HL-60/S4 (cell line): ENCODE measurements around the gene PIK3CG.
"Not testable (repeated sequence)": the region's sequence is repeated elsewhere in the genome, so short reads cannot be mapped to it uniquely, and the experiment has no call there.

Source experiments
- in situ Hi-C: fragments of 300-500 bp; cut with MboI; formaldehyde crosslinking; loops from 2 replicates; pipeline ENCODE4 v1.14.3; 2022; ENCODE audit warnings: low sequenced_read_pairs

Gene PIK3CG

DNA sequence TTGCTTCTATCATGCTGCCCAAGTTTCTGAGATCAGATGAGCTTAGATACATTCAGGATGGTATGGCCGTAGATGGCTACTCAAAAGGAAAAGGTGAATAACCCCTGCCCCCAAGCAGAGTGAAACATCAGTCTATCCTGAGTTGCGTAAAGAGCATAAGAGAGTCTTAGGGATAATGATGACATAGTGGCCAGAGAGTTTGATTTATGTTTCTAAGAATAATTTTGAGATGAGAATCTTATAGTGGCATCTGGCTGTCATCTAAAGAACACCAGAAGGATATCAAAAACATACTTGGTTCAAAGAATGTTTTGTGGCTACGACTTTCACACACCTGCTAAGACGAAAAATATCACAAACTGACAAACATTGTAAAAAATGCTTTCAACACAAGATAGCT, 20.6 kb downstream of the PIK3CG start:
- in situ Hi-C loops = no loop called here

DNA sequence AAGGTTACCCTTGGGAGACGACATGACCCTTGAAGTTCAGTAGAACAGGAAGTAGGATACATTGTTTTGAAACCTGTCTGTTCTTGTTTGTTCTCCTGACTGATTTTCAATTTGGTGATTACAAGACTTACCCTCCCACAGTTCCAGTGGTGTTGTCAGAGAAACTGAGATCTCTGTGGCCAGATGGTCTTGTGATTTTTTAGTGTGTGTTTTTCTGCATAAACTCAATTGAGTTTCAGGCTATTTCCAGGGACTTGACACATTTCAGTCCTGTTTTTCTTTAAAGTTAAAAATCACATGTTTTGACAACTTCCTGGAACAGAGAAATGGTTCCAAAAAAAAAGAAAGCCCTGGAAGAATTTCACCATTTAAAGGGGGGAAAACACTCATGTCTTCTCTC, 22.3 kb downstream of the PIK3CG start:
- in situ Hi-C loops = no loop called here

GRCh38 chr7:106888204-106888603, 23.1 kb downstream of the PIK3CG start:
- in situ Hi-C loops = no loop called here

GRCh38 chr7:106890952-106891351, 25.9 kb downstream of the PIK3CG start:
- in situ Hi-C loops = no loop called here

DNA sequence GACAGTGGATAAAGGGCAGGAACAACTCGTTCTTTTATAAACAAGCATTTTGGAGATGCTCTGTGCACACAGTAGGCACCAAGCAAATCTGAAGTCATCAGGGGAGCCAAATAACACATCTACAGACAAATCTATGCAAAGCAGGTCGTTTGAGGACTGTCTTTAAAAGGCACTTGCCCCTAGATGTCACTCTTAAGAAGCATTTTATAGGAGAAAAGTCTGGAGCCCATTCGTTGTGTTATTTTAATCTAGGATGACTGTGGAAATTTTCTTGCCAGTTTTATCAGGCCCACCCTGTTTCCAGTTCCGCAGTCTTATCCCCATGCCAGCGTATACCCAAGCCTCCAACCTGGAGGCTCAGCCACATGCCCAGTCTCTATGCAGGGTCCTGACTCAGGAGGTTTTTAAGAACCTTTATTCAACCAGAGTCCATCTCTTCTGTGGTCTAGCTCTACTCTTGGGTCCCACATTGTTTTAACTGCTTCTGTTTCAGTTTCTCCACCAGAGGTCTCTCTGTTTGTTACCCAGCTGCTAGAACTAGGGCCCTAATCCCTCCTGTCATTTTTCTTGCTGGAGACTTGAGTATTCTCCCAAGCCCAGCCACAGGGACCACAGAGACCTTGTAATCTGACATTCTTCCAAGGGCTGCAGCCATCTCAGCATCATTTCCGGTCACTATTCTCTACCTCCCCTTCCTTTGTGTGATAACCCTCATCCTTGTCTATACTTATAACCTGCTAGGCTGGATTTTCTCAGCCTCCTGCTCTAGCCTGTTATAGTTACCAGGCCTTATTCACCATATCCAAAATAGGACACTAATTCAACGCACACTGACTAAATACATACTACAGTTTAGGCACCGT, 26.7 kb downstream of the PIK3CG start:
- in situ Hi-C loops = no loop called here

DNA sequence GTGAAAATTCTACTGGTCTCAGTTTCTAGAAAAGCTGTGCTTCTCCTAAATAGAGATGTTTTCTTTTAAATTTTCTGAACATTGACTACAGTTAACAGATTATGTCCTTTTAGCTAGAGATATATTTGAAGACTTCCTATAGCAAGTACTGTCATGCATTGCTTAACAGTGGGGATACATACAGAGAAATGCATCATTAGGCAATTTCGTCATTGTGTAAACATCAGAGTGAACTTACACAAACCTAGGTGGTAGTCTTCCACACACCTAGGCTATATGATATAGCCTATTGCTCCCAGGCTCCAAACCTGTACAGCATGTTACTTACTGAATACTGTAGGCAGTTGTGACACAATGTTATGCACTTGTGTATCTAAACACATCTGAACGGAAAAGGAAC, 28.5 kb downstream of the PIK3CG start:
- in situ Hi-C loops = no loop called here

DNA sequence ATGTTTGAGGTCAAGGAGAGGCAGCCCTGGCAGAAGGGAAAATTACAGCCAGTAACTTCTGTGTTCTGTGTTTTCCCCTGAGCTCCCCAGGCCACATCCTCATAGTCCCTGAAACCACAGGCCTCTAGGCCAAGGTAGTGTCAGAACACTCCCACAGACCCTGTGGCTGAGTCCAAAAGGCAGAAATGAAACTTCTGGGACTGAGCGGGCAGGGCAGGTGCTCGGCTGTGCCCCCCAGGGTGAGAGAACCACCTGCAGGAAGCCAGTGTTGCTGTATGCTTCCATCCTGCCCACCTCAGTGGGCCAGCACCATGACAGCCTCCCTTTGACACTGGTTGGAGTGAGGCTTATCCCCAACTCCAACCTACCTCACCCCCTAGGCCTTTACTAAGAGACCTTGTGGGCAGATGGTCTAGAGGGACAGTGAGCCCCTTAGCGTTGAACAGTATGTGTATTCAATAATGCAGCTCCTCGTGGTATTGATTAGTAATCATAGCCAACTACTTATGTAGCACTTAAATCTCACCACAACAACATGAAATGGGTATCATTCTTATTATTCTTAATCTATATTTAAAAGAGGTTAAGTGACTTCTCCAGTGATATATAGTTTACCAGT, 30.3 kb downstream of the PIK3CG start:
- in situ Hi-C loops = no loop called here

GRCh38 chr7:106896231-106896630, 31.1 kb downstream of the PIK3CG start:
- in situ Hi-C loops = no loop called here

- in situ Hi-C loops = not testable (repeated sequence)
These were observed 32.5 kb downstream of the PIK3CG start for GRCh38 chr7:106897553-106897952.

DNA sequence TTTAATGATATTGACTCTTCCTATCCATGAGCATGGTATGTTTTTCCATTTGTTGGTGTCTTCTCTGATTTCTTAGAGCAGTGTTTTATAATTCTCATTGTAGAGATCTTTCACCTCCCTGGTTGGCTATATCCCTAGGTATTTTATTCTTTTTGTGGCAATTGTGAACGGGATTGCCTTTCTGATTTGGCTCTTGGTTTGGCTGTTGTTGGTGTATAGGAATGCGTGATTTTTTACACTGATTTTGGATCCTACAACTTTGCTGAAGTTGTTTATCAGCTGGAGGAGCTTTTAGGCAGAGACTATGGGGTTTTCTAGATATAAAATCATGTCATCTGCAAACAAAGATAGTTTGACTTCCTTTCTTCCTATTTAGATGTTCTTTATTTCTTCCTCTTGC, 33.9 kb downstream of the PIK3CG start:
- in situ Hi-C loops = not testable (repeated sequence)

- in situ Hi-C loops = no loop called here
These were observed 36.9 kb downstream of the PIK3CG start for GRCh38 chr7:106901828-106902441.

DNA sequence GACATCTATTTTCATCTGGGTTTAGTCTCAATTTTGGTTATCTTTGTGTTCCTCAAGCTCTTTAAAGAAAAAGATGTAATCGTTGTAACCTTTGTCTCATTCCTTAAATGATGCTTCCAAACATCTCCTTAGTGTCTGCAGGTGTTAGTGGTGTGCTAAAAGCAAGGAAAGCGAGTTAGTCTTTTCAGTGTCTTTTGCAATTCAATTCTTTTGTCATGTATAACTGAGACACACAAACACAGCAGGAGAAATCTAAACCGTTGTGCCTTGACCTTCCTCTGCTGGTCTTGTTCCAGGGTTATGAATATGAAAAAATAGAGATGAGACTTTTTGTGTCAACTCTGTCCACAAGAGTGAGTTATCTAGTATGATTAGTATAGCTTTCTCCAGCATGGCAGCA, 40.7 kb downstream of the PIK3CG start:
- in situ Hi-C loops = no loop called here

DNA sequence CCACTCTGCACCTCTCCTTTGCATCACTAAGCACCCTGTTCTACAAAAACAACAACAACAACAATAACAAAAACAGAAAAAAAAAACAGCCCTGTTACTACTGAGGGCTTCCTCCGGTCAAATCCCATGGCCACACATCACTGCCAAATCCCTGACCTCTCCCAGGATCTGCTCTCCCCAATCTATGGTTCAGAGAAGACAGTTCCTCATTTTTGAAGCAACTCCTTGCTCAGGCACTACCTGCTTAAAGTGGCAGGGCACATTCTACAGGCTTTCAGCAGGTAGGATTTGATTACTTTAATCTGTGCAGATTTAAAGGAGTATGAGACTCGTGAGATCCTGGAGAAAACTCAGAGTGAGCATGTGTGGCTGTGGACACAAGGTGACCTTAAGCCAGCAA, 46.9 kb downstream of the PIK3CG start:
- in situ Hi-C loops = no loop called here

GRCh38 chr7:106914018-106914607, 49.0 kb downstream of the PIK3CG start:
- in situ Hi-C loops = no loop called here

DNA sequence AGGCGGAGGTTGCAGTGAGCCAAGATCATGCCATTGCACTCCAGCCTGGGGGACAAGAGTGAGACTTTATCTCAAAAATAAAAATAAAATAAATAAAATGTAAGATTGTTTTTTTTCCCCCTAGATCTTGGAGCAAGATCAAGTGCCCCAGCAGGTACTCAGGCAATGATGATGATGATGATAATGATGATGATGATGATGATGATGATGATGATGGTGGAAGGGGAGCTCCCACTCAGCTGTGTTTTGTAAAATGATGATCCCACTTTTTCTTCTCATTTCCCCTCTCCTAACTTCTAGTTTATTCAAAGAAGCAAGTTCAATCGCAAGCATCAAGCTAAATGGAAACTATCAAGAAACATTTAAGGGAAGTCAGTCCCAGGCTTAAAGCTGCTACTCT, 50.3 kb downstream of the PIK3CG start:
- in situ Hi-C loops = no loop called here

DNA sequence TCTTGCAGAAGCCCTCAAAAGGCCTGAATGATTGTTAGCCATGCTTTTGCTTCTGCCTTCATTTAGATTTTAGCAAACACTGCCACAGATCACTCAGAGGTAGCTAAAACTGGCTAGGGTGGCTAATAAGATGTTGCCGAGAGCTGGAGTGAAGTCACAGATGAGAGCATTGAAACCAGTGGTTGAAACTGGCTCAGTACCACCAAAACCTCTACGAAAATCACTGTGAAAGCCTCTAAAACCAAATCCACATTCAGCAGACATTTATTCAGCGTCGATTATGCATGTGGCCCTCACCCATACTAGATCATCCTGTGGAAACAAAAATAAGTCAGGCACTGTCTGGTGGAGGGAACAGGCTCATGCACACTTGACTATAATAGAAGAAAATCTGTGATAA, 50.8 kb downstream of the PIK3CG start:
- in situ Hi-C loops = no loop called here

DNA sequence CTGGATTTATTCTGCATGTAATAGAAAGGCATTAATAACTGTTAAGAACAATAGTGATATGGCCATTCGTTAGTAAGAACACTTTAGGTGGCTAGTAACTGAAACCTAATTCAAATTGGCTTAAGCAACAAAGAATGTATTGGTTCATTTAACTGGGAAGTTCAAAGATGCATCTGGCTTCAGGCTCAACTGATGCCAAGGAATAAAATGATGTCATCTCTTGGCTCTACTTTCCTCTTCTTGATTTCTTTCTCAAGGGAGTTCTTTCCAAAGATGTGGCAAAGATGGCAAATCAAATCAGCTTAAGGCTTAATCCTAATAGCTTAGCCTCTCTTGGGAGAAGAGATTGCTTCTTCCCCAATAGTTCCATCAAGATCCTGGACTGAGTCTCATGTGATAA, 51.6 kb downstream of the PIK3CG start:
- in situ Hi-C loops = no loop called here

DNA sequence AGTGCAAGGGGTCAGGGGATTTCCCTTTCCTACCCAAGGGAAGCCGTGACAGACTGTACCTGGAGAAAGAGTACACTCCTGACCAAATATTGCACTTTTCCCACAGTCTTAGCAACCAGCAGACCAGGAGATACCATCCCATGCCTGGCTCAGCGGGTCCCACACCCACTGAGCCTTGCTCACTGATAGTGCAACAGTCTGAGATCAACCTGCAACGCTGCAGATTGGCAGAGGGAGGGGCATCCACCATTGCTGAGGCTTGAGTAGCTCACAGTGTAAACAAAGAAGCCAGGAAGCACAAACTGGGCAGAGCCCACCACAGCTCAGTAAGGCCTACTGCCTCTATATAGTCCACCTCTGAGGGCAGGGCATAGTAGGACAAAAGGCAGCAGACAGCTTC, 53.9 kb downstream of the PIK3CG start:
- in situ Hi-C loops = no loop called here

- in situ Hi-C loops = not testable (repeated sequence)
These were observed 59.4 kb downstream of the PIK3CG start for GRCh38 chr7:106924468-106924867.

DNA sequence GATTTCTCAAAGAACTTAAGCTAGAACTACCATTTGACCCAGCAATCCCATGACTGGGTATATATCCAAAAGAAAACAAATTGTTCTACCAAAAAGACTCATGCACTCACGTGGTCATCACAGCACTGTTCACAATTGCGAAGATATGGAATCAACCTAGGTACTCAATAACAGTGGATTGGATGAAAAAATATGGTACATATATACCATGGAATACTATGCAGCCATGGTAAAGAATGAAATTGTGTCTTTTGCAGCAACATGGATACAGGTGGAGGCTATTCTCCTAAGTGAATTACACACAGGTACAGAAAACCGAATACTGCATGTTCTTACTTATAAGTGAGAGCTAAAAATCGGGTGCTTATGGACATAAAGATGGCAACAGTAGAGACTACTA, 61.8 kb downstream of the PIK3CG start:
- in situ Hi-C loops = no loop called here

- in situ Hi-C loops = no loop called here
These were observed 62.5 kb downstream of the PIK3CG start for GRCh38 chr7:106927536-106927935.

DNA sequence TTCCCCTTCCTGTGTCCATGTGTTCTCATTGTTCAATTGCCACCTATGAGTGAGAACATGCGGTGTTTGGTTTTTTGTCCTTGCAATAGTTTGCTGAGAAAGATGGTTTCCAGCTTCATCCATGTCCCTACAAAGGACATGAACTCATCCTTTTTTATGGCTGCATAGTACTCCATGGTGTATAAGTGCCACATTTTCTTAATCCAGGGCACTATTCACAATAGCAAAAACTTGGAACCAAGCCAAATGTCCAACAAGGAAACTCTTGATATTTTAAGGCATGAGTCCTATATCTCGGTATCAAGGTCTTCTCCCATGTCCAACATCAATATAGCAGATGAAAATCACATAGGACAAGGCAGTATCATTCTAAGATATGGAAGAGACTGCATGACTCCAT, 64.5 kb downstream of the PIK3CG start:
- in situ Hi-C loops = not testable (repeated sequence)
